WTC11 (cell line): ENCODE data around the gene BTLA. TPM values are rescaled to one million over a fixed set of nuclear protein-coding genes. Genes with fewer than 3 reads are reported as not detected.
"Not testable (repeated sequence)": the region's sequence is repeated elsewhere in the genome, so short reads cannot be mapped to it uniquely, and the experiment has no call there.

ENCODE experiments used
- ATAC-seq: fragments of 200-7000 bp; cut with Tn5 transposase; 2 replicates; pipeline ENCODE4 v1.10.0; 2021; ENCODE audit warnings: mild to moderate bottlenecking, moderate library complexity
- CTCF ChIA-PET: fragments of 300-600 bp; sonication (Branson Sonifier 250); formaldehyde crosslinking; loops from one replicate; lab custom pipeline; 2021; ENCODE audit warnings: antibody characterized with exemption; lab: Charles Lee
- POLR2A ChIA-PET: fragments of 350-600 bp; sonication (Branson Sonifier 250); formaldehyde crosslinking; loops from one replicate; lab custom pipeline; 2021; ENCODE audit warnings: antibody characterized with exemption; lab: Charles Lee
- DNase-seq: peaks from one replicate; pipeline ENCODE4 v3.0.0; 2021; ENCODE audit warnings: low spot score
- H3K27ac Mint-ChIP-seq: 2 replicates; pipeline ENCODE4 v1.8.0; 2021; ENCODE audit warnings: mixed read lengths
- H3K27me3 Mint-ChIP-seq: 2 replicates; pipeline ENCODE4 v1.8.0; 2021; ENCODE audit warnings: low read depth, mild to moderate bottlenecking, moderate library complexity, mixed read lengths
- H3K36me3 Mint-ChIP-seq: 2 replicates; pipeline ENCODE4 v1.8.0; 2021; ENCODE audit warnings: mixed read lengths
- H3K4me1 Mint-ChIP-seq: 2 replicates; pipeline ENCODE4 v1.8.0; 2022; ENCODE audit warnings: mixed read lengths
- H3K4me3 Mint-ChIP-seq: 2 replicates; pipeline ENCODE4 v1.8.0; 2021; ENCODE audit warnings: mild to moderate bottlenecking, moderate library complexity, mixed read lengths
- H3K9me3 Mint-ChIP-seq: 2 replicates; pipeline ENCODE4 v1.8.0; 2021; ENCODE audit warnings: mixed read lengths
- CBFB ChIP-seq: sonication (generic); formaldehyde crosslinking; IDR thresholded peaks from 2 replicates; pipeline ENCODE4 v1.8.1; 2022; ENCODE audit warnings: mild to moderate bottlenecking, low read depth, missing genetic modification reagents
- ETV6 ChIP-seq: sonication (generic); formaldehyde crosslinking; IDR thresholded peaks from 2 replicates; pipeline ENCODE4 v1.8.1; 2022; ENCODE audit warnings: mild to moderate bottlenecking, missing genetic modification reagents
- MXD4 ChIP-seq: fragments of 250-450 bp; sonication (Bioruptor Pico); IDR thresholded peaks from 2 replicates; pipeline ENCODE4 v1.8.0; 2021; ENCODE audit warnings: mild to moderate bottlenecking, moderate library complexity, borderline replicate concordance
- NR2C2 ChIP-seq: sonication (generic); formaldehyde crosslinking; IDR thresholded peaks from 2 replicates; pipeline ENCODE4 v1.8.0; 2022; ENCODE audit warnings: mild to moderate bottlenecking, missing genetic modification reagents
- OVOL2 ChIP-seq: fragments of 250-450 bp; sonication (Bioruptor Pico); IDR thresholded peaks from 2 replicates; pipeline ENCODE4 v1.9.0; 2021; ENCODE audit warnings: mild to moderate bottlenecking, borderline replicate concordance
- PREB ChIP-seq: sonication (generic); formaldehyde crosslinking; IDR thresholded peaks from 2 replicates; pipeline ENCODE4 v1.8.1; 2022; ENCODE audit warnings: mild to moderate bottlenecking, missing genetic modification reagents, moderate library complexity, borderline replicate concordance
- RELA ChIP-seq: sonication (generic); formaldehyde crosslinking; IDR thresholded peaks from 2 replicates; pipeline ENCODE4 v1.8.1; 2022; ENCODE audit warnings: missing genetic modification reagents, mild to moderate bottlenecking, borderline replicate concordance
- TEAD4 ChIP-seq: sonication (generic); formaldehyde crosslinking; IDR thresholded peaks from 2 replicates; pipeline ENCODE4 v1.8.0; 2022; ENCODE audit warnings: mild to moderate bottlenecking, missing genetic modification reagents
- TP53 ChIP-seq: sonication (generic); formaldehyde crosslinking; IDR thresholded peaks from 2 replicates; pipeline ENCODE4 v1.8.1; 2023; ENCODE audit warnings: mild to moderate bottlenecking, missing genetic modification reagents
- ZNF671 ChIP-seq: fragments of 250-450 bp; sonication (Bioruptor Pico); IDR thresholded peaks from 2 replicates; pipeline ENCODE4 v1.8.0; 2021; ENCODE audit warnings: mild to moderate bottlenecking
- total RNA-seq: library from RNA; stranded (reverse); gene quantifications from 3 replicates; pipeline ENCODE4 v1.2.3, GENCODE V29; 2021
- TF ChIP-seq, protein P1 (sequence below): sonication (generic); formaldehyde crosslinking; IDR thresholded peaks from 2 replicates; pipeline ENCODE4 v1.8.0; 2023; ENCODE audit warnings: mild to moderate bottlenecking, missing genetic modification reagents
- TF ChIP-seq, protein P2 (sequence below): sonication (generic); formaldehyde crosslinking; IDR thresholded peaks from 2 replicates; pipeline ENCODE4 v1.8.1; 2023; ENCODE audit warnings: mild to moderate bottlenecking, missing genetic modification reagents
- TF ChIP-seq, protein P3 (sequence below): sonication (generic); formaldehyde crosslinking; IDR thresholded peaks from 2 replicates; pipeline ENCODE4 v1.8.0; 2022; ENCODE audit warnings: missing genetic modification reagents
- TF ChIP-seq, protein P4 (sequence below): sonication (generic); formaldehyde crosslinking; IDR thresholded peaks from 2 replicates; pipeline ENCODE4 v1.8.0; 2022; ENCODE audit warnings: mild to moderate bottlenecking, missing genetic modification reagents
- TF ChIP-seq, protein P5 (sequence below): sonication (generic); formaldehyde crosslinking; IDR thresholded peaks from 2 replicates; pipeline ENCODE4 v1.8.1; 2023; ENCODE audit warnings: mild to moderate bottlenecking, missing genetic modification reagents
- TF ChIP-seq, protein P6 (sequence below): sonication (generic); formaldehyde crosslinking; IDR thresholded peaks from 2 replicates; pipeline ENCODE4 v1.8.0; 2023; ENCODE audit warnings: missing genetic modification reagents
- TF ChIP-seq, protein P7 (sequence below): fragments of 250-450 bp; sonication (Bioruptor Pico); IDR thresholded peaks from 2 replicates; pipeline ENCODE4 v1.9.0; 2021; ENCODE audit warnings: mild to moderate bottlenecking

Gene BTLA
- total RNA-seq, 1 experiment from 2014 or later, result not detected

- ATAC-seq, result no peak
- TF ChIP-seq, protein P1, sequence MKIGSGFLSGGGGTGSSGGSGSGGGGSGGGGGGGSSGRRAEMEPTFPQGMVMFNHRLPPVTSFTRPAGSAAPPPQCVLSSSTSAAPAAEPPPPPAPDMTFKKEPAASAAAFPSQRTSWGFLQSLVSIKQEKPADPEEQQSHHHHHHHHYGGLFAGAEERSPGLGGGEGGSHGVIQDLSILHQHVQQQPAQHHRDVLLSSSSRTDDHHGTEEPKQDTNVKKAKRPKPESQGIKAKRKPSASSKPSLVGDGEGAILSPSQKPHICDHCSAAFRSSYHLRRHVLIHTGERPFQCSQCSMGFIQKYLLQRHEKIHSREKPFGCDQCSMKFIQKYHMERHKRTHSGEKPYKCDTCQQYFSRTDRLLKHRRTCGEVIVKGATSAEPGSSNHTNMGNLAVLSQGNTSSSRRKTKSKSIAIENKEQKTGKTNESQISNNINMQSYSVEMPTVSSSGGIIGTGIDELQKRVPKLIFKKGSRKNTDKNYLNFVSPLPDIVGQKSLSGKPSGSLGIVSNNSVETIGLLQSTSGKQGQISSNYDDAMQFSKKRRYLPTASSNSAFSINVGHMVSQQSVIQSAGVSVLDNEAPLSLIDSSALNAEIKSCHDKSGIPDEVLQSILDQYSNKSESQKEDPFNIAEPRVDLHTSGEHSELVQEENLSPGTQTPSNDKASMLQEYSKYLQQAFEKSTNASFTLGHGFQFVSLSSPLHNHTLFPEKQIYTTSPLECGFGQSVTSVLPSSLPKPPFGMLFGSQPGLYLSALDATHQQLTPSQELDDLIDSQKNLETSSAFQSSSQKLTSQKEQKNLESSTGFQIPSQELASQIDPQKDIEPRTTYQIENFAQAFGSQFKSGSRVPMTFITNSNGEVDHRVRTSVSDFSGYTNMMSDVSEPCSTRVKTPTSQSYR (CRISPR knock-in tag), result no peak
- TF ChIP-seq TP53 (CRISPR knock-in tag), result no peak
- TF ChIP-seq, protein P2, sequence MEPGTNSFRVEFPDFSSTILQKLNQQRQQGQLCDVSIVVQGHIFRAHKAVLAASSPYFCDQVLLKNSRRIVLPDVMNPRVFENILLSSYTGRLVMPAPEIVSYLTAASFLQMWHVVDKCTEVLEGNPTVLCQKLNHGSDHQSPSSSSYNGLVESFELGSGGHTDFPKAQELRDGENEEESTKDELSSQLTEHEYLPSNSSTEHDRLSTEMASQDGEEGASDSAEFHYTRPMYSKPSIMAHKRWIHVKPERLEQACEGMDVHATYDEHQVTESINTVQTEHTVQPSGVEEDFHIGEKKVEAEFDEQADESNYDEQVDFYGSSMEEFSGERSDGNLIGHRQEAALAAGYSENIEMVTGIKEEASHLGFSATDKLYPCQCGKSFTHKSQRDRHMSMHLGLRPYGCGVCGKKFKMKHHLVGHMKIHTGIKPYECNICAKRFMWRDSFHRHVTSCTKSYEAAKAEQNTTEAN (CRISPR knock-in tag), result no peak
- TF ChIP-seq ETV6 (CRISPR knock-in tag), result no peak
- no peak for TF ChIP-seq TEAD4
- TF ChIP-seq, protein P3, sequence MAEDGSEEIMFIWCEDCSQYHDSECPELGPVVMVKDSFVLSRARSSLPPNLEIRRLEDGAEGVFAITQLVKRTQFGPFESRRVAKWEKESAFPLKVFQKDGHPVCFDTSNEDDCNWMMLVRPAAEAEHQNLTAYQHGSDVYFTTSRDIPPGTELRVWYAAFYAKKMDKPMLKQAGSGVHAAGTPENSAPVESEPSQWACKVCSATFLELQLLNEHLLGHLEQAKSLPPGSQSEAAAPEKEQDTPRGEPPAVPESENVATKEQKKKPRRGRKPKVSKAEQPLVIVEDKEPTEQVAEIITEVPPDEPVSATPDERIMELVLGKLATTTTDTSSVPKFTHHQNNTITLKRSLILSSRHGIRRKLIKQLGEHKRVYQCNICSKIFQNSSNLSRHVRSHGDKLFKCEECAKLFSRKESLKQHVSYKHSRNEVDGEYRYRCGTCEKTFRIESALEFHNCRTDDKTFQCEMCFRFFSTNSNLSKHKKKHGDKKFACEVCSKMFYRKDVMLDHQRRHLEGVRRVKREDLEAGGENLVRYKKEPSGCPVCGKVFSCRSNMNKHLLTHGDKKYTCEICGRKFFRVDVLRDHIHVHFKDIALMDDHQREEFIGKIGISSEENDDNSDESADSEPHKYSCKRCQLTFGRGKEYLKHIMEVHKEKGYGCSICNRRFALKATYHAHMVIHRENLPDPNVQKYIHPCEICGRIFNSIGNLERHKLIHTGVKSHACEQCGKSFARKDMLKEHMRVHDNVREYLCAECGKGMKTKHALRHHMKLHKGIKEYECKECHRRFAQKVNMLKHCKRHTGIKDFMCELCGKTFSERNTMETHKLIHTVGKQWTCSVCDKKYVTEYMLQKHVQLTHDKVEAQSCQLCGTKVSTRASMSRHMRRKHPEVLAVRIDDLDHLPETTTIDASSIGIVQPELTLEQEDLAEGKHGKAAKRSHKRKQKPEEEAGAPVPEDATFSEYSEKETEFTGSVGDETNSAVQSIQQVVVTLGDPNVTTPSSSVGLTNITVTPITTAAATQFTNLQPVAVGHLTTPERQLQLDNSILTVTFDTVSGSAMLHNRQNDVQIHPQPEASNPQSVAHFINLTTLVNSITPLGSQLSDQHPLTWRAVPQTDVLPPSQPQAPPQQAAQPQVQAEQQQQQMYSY, result no peak
- TF ChIP-seq, protein P4, sequence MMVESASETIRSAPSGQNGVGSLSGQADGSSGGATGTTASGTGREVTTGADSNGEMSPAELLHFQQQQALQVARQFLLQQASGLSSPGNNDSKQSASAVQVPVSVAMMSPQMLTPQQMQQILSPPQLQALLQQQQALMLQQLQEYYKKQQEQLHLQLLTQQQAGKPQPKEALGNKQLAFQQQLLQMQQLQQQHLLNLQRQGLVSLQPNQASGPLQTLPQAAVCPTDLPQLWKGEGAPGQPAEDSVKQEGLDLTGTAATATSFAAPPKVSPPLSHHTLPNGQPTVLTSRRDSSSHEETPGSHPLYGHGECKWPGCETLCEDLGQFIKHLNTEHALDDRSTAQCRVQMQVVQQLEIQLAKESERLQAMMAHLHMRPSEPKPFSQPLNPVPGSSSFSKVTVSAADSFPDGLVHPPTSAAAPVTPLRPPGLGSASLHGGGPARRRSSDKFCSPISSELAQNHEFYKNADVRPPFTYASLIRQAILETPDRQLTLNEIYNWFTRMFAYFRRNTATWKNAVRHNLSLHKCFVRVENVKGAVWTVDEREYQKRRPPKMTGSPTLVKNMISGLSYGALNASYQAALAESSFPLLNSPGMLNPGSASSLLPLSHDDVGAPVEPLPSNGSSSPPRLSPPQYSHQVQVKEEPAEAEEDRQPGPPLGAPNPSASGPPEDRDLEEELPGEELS (CRISPR knock-in tag), result no peak
- no peak for TF ChIP-seq CBFB (CRISPR knock-in tag)
- TF ChIP-seq ZNF671, result no peak
- TF ChIP-seq RELA, result no peak
- TF ChIP-seq NR2C2 (CRISPR knock-in tag), result no peak
- no peak for TF ChIP-seq OVOL2 (CRISPR knock-in tag)
- TF ChIP-seq, protein P5, sequence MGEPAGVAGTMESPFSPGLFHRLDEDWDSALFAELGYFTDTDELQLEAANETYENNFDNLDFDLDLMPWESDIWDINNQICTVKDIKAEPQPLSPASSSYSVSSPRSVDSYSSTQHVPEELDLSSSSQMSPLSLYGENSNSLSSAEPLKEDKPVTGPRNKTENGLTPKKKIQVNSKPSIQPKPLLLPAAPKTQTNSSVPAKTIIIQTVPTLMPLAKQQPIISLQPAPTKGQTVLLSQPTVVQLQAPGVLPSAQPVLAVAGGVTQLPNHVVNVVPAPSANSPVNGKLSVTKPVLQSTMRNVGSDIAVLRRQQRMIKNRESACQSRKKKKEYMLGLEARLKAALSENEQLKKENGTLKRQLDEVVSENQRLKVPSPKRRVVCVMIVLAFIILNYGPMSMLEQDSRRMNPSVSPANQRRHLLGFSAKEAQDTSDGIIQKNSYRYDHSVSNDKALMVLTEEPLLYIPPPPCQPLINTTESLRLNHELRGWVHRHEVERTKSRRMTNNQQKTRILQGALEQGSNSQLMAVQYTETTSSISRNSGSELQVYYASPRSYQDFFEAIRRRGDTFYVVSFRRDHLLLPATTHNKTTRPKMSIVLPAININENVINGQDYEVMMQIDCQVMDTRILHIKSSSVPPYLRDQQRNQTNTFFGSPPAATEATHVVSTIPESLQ (CRISPR knock-in tag), result no peak
- TF ChIP-seq, protein P6, sequence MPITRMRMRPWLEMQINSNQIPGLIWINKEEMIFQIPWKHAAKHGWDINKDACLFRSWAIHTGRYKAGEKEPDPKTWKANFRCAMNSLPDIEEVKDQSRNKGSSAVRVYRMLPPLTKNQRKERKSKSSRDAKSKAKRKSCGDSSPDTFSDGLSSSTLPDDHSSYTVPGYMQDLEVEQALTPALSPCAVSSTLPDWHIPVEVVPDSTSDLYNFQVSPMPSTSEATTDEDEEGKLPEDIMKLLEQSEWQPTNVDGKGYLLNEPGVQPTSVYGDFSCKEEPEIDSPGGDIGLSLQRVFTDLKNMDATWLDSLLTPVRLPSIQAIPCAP (CRISPR knock-in tag), result no peak
- TF ChIP-seq, protein P7, sequence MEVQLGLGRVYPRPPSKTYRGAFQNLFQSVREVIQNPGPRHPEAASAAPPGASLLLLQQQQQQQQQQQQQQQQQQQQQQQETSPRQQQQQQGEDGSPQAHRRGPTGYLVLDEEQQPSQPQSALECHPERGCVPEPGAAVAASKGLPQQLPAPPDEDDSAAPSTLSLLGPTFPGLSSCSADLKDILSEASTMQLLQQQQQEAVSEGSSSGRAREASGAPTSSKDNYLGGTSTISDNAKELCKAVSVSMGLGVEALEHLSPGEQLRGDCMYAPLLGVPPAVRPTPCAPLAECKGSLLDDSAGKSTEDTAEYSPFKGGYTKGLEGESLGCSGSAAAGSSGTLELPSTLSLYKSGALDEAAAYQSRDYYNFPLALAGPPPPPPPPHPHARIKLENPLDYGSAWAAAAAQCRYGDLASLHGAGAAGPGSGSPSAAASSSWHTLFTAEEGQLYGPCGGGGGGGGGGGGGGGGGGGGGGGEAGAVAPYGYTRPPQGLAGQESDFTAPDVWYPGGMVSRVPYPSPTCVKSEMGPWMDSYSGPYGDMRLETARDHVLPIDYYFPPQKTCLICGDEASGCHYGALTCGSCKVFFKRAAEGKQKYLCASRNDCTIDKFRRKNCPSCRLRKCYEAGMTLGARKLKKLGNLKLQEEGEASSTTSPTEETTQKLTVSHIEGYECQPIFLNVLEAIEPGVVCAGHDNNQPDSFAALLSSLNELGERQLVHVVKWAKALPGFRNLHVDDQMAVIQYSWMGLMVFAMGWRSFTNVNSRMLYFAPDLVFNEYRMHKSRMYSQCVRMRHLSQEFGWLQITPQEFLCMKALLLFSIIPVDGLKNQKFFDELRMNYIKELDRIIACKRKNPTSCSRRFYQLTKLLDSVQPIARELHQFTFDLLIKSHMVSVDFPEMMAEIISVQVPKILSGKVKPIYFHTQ (CRISPR knock-in tag), result no peak
- no peak for TF ChIP-seq PREB (CRISPR knock-in tag)
- no peak for TF ChIP-seq MXD4 (CRISPR knock-in tag)
- ChIA-PET POLR2A (no interaction called here), CTCF (interaction anchor here (0.5 to 1.4 kb wide), 3 partner anchors 237 to 419 kb away, joined by 3 to 8 read pairs (median 7); partner anchors contain the start of gene SLC9C1)
- Mint-ChIP-seq H3K4me3 (no peak overlapping the region), H3K9me3 (no peaks in the 10 kb centered on the region), H3K27ac (no peak overlapping the region; the same call in 1 of the 2 replicates), H3K36me3 (peaks cover 16% of the 10 kb centered on the region), H3K4me1 (no peaks in the 10 kb centered on the region), H3K27me3 (no peaks in the 10 kb centered on the region)
- DNase-seq, result no peak
Observed at GRCh38 chr3:112530573-112530972, 31.3 kb upstream of the BTLA start.

GRCh38 chr3:112524127-112524526, 24.9 kb upstream of the BTLA start:
- H3K27me3 Mint-ChIP-seq, CTCF ChIA-PET: not testable (repeated sequence)

More at GRCh38 chr3:112524127-112524526, 24.9 kb upstream of the BTLA start:
- H3K36me3 Mint-ChIP-seq, DNase-seq, H3K27ac Mint-ChIP-seq, ATAC-seq, H3K4me3 Mint-ChIP-seq, H3K4me1 Mint-ChIP-seq, H3K9me3 Mint-ChIP-seq: not testable (repeated sequence)
- POLR2A ChIA-PET, result interaction anchor here (0.6 kb wide), 1 partner anchor 17 kb away, joined by 3 read pairs; no protein-coding TSS in a partner anchor
